ENCODE data around the gene ZPLD1.

ZPLD1 gene

DNA sequence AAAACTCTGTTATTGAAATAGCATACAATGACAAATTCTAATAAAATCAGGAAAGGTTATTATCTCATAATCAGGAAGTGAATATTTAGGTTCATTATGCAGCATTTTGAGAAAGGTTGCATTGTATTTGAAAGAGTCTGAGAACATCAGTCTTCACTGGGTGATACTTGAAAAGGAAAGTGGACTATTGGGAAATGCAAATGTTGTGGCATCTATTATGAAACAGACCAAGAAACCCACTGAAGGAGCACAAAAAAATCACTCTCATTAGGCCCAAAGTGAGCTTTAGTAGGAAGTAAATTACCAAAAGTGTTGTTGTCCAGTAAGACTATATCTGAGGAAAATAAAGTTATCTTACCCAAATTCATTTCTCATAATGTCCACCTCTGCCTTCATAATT lies 90.8 kb downstream of the ZPLD1 start:
- no peak for DNase-seq (ENCODE audit: low read depth in 1 of 2, low spot score in 1 of 2)

DNA sequence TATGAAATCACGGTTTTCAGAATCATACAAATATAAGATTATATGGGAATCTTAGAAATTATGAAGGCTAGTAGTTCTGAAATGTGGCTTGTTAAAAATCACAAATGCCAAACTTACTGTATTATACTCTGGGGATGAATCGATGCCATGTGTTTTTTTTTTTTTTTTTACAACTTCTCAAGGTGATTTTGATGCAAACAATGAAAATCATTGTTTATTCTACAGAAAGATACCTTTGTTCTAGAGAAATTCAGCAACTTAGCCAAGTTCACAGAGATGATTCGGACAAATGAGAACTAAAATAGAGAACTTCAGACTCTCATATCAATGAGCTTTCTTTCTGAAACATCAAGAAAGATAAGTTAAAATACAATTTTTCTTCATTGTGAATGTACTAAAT lies 92.0 kb downstream of the ZPLD1 start:
- DNase-seq (ENCODE audit: low read depth in 1 of 2, low spot score in 1 of 2), result no peak

DNA sequence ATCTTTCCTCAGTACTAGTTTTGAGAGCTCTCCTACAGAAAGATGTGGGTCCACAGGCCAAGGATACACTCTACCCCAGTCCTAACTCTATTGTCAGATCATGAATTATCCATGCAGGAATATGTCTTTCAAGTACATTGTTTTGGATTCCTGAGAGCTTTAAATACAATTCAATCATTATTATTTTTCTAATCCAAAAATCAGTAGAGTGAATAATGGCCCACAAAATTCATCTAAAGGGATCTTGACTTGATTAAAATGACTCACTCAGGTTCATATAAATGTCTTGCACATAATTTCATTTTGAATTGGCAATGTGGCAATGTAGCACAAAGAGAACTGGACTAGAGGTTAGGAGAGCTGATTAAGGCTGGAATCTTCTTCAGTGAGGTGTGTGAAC lies 93.9 kb downstream of the ZPLD1 start:
- DNase-seq (ENCODE audit: low read depth in 1 of 2, low spot score in 1 of 2), result no peak

All from activated T-helper 1 cell treated with anti-CD3 and anti-CD28 coated beads, Interleukin-2, amount 50 U/mL, for 16 hours (primary cell).